Hepatocyte (in vitro differentiated cells): ENCODE measurements around the gene NSUN6.

ENCODE experiments used
- EZH2phosphoT487 ChIP-seq: fragments of 200-600 bp; sonication (generic); IDR thresholded peaks from one replicate; pipeline ENCODE4 v1.6.1; 2018; ENCODE audit warnings: antibody characterized with exemption, mild to moderate bottlenecking, low read depth, moderate library complexity; ENCODE audit not compliant: unreplicated experiment, severe bottlenecking
- TF ChIP-seq, protein P1 (sequence below): fragments of 200-600 bp; sonication (generic); IDR thresholded peaks from 2 replicates; pipeline ENCODE4 v1.5.1; 2016; ENCODE audit warnings: antibody characterized with exemption, mild to moderate bottlenecking; ENCODE audit not compliant: poor library complexity

DNA sequence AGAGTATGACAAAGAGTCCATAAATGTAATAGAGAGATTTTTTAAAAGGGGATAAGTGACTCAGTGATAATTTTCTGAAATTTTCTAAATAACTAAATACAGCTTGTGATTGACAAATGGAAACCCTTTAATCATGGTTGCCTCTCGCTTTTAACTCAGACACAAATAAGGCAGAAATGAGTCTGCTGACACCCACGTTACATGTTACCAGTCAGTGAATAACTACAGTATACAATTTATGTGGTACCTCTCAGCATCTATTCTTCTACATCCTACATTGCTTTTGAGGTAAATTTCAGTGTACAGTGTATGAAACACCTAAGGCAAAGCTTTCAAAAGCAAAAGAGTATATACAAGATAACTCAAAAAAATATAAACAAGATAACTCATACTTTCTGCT, 4.2 kb downstream of the NSUN6 start:
- TF ChIP-seq, protein P1, sequence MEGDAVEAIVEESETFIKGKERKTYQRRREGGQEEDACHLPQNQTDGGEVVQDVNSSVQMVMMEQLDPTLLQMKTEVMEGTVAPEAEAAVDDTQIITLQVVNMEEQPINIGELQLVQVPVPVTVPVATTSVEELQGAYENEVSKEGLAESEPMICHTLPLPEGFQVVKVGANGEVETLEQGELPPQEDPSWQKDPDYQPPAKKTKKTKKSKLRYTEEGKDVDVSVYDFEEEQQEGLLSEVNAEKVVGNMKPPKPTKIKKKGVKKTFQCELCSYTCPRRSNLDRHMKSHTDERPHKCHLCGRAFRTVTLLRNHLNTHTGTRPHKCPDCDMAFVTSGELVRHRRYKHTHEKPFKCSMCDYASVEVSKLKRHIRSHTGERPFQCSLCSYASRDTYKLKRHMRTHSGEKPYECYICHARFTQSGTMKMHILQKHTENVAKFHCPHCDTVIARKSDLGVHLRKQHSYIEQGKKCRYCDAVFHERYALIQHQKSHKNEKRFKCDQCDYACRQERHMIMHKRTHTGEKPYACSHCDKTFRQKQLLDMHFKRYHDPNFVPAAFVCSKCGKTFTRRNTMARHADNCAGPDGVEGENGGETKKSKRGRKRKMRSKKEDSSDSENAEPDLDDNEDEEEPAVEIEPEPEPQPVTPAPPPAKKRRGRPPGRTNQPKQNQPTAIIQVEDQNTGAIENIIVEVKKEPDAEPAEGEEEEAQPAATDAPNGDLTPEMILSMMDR: no peak
- TF ChIP-seq EZH2phosphoT487: no peak
